Measurements from ENCODE around the gene MANBA.

DNA sequence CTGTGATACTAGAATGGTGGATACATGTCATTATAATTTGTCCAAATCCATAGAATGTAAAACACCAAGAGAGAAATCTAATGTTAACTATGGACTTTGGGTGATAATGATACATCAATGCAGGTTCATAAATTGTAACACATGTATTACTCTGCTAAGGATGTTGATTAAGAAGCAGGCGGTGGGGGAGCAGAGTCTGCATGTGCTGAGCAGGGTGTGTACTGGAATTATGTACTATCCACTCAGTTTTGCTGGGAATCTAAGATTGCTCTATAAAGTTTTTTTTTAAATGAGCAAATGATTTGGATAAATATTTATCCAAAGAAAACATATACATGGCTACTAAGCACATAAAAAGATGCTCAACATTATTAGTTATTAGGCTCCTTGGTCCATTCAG is 15.0 kb upstream of the MANBA start:
- TF ChIP-seq, protein P1, sequence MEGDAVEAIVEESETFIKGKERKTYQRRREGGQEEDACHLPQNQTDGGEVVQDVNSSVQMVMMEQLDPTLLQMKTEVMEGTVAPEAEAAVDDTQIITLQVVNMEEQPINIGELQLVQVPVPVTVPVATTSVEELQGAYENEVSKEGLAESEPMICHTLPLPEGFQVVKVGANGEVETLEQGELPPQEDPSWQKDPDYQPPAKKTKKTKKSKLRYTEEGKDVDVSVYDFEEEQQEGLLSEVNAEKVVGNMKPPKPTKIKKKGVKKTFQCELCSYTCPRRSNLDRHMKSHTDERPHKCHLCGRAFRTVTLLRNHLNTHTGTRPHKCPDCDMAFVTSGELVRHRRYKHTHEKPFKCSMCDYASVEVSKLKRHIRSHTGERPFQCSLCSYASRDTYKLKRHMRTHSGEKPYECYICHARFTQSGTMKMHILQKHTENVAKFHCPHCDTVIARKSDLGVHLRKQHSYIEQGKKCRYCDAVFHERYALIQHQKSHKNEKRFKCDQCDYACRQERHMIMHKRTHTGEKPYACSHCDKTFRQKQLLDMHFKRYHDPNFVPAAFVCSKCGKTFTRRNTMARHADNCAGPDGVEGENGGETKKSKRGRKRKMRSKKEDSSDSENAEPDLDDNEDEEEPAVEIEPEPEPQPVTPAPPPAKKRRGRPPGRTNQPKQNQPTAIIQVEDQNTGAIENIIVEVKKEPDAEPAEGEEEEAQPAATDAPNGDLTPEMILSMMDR (IDR thresholded peaks at IDR 0.05 in 4 of 5, conservative IDR thresholded peaks at IDR 0.05 in 1 of 5) = no peak
- TF ChIP-seq POLR2A (IDR thresholded peaks at IDR 0.05) = no peak
